Measurements from ENCODE around the gene CEP19. TPM values are rescaled to one million over a fixed set of nuclear protein-coding genes. Genes with fewer than 3 reads are reported as not detected.
"Not testable (repeated sequence)": the region's sequence is repeated elsewhere in the genome, so short reads cannot be mapped to it uniquely, and the experiment has no call there.

Gene CEP19
- total and polyA plus RNA-seq, 12 donors: 0.88 to 11.5 (median 3.1) TPM

DNA sequence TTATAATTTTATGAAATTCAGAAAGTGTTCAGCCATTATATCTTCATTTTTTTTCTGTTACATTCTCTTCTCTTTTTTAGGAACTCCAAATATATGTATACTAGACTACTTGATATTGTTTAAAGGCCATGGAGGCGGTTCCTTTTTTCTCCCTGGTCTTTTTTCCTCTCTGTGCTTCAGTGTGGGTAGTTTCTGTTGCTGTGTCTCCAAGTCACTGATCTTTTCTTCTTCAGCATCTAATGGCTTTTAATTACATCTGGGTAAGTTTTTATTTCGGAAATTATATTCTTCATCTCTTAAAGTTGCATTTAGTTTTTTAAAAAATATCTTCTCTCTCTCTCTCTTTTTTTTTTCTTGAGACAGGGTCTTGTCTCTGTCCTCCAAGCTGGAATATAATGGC lies 9.0 kb upstream of the CEP19 start:
- Histone ChIP-seq H3K27ac (no peak overlapping the region), H3K4me3 (no peak overlapping the region), H3K9me3 (replicated peaks in 1 of 3) (no peaks in the 10 kb centered on the region), H3K27me3 (no peaks in the 10 kb centered on the region), H3K36me3 (replicated peaks in 1 of 2) (no peaks in the 10 kb centered on the region), H3K4me1 (replicated peaks in 1 of 2) (no peaks in the 10 kb centered on the region)
- TF ChIP-seq, protein P1, sequence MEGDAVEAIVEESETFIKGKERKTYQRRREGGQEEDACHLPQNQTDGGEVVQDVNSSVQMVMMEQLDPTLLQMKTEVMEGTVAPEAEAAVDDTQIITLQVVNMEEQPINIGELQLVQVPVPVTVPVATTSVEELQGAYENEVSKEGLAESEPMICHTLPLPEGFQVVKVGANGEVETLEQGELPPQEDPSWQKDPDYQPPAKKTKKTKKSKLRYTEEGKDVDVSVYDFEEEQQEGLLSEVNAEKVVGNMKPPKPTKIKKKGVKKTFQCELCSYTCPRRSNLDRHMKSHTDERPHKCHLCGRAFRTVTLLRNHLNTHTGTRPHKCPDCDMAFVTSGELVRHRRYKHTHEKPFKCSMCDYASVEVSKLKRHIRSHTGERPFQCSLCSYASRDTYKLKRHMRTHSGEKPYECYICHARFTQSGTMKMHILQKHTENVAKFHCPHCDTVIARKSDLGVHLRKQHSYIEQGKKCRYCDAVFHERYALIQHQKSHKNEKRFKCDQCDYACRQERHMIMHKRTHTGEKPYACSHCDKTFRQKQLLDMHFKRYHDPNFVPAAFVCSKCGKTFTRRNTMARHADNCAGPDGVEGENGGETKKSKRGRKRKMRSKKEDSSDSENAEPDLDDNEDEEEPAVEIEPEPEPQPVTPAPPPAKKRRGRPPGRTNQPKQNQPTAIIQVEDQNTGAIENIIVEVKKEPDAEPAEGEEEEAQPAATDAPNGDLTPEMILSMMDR (IDR thresholded peaks at IDR 0.05): no peak
- TF ChIP-seq POLR2A (IDR thresholded peaks at IDR 0.05): no peak
- intact Hi-C loops (cut with DNase I): no loop called here
- no peak for DNase-seq
- WGBS, 4 donors: 77 to 99% (median 97%) methylated on average over 2 of the region's 2 CpGs

DNA sequence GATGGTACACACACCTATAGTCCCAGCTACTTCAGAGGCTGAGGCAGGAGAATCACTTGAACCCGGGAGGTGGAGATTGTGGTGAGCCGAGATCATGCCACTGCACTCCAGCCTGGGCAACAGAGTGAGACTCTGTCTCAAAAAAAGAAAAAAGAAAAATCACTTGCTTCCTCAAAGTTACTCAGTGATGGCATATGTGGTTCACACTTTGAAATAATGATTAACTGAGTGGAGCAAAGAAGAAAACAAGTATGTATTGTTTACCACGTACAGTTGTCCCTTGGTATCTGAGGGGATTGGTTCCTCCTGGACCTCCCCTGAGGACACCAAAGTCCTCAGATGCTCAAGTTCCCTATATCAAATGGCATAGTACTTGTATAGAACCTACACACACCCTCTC lies 5.1 kb upstream of the CEP19 start:
- not testable (repeated sequence) for H3K4me3 ChIP-seq; DNase-seq; H3K9me3 ChIP-seq (replicated peaks in 1 of 3)

DNA sequence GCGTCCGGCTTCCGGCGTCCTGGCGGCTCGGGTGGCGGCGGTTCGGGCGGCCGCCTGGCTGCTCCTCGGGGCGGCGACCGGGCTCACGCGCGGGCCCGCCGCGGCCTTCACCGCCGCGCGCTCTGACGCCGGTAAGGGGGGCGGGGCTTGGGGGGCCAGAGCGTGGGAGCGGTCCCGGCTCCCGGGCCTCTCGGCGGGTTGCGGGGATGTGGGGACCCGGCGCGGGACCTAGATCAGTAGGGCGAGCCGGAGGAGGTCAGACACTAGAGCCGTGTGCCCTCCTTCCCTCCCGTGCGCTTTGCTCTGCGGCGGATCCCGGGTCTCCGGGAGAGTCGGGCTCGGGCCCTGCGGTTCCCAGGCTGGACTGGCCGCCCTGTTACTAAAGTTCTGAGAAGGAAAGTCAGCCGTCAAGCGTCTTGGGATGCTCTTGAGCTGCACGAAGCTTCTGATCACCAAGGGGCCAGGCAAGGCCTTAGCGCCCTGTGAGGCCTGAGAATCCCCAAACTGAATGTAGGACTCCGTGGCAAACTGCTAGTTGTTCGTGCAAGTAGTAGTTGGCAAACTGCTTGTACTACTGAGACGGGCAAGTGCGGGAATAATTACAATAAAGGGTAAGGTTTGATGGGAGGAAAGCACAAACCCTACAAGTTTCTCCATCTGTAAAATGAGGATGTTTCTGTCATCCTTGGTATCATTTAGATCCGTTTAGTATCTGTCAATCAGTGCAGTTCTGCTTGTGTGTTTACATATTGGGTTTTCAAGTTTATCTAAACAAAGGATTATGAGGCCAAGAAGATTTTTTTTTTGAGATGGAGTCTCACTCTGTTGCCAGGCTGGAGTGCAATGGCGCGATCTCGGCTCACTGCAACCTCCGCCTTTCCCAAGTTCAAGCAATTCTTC lies 714 bp upstream of the CEP19 start:
- Histone ChIP-seq H3K4me3 (peak overlapping the region in 3 of 4 donors; percentile 78 to 92 (median 91)), H3K9me3 (replicated peaks in 1 of 3) (no peaks in the 10 kb centered on the region), H3K36me3 (replicated peaks in 1 of 2) (no peaks in the 10 kb centered on the region), H3K4me1 (replicated peaks in 1 of 2) (peaks cover 14 to 15% of the 10 kb centered on the region in 2 donors), H3K27me3 (no peaks in the 10 kb centered on the region), H3K27ac (peak overlapping the region; percentile 65 to 97 (median 94))
- intact Hi-C loops (cut with DNase I): no loop called here
- DNase-seq: peak; percentile 57 to 79 (median 71)
- TF ChIP-seq, protein P1 (IDR thresholded peaks at IDR 0.05): peak in 1 of 6 experiments; percentile 9
- TF ChIP-seq POLR2A (IDR thresholded peaks at IDR 0.05): no peak
- 4 to 22% (median 12%) methylated on average over 15 to 64 of the region's 64 CpGs for WGBS, 4 donors

More for the DNA sequence above, 5.1 kb upstream of the CEP19 start:
- intact Hi-C loops (cut with DNase I); H3K27me3 ChIP-seq; H3K36me3 ChIP-seq (replicated peaks in 1 of 2); H3K27ac ChIP-seq; H3K4me1 ChIP-seq (replicated peaks in 1 of 2): not testable (repeated sequence)
- WGBS, 4 donors: 93 to 98% (median 97%) methylated on average over 3 of the region's 3 CpGs

DNA sequence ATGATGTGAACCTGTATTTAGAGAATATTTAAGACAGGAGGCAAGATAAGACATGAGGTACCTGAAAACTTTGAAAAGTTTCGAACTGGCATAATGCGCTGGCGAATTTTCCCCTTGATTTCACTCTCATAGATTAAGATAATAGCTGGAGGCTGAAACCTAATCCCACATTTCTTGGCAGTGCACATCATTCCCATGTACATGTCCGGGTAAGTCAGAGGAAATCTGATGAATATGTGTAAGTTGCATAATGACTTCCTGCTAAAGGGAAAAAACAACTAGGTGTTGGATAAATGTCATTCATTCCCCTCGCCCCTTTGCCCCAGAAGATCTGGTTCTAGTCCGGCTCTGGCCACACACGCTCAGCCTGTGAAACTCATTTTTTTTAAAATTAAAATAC lies 3.6 kb downstream of the CEP19 start:
- intact Hi-C loops (cut with DNase I): no loop called here
- DNase-seq: no peak
- WGBS, 4 donors: 82 to 89% (median 84%) methylated on average over 7 of the region's 7 CpGs
- no peak overlapping the region for H3K27ac ChIP-seq
- H3K9me3 ChIP-seq (replicated peaks in 1 of 3): no peaks in the 10 kb centered on the region
- no peaks in the 10 kb centered on the region for H3K27me3 ChIP-seq
- peaks cover 14% of the 10 kb centered on the region in 2 donors for H3K4me1 ChIP-seq (replicated peaks in 1 of 2)
- H3K36me3 ChIP-seq (replicated peaks in 1 of 2): no peaks in the 10 kb centered on the region
- no peak overlapping the region for H3K4me3 ChIP-seq
- TF ChIP-seq, protein P1 (IDR thresholded peaks at IDR 0.05): no peak
- no peak for TF ChIP-seq POLR2A (IDR thresholded peaks at IDR 0.05)

All from adrenal gland (tissue), 12 donors.